GM23338 (cell line): ENCODE results near the gene STX17. TPM values are rescaled to one million over a fixed set of nuclear protein-coding genes. Genes with fewer than 3 reads are reported as not detected.

ENCODE experiments used
- ATAC-seq: fragments of 200-7000 bp; cut with Tn5 transposase; 3 replicates; pipeline ENCODE4 v1.9.1; 2020
- DNase-seq: peaks from one replicate; pipeline ENCODE4 v3.0.0-alpha.2; 2015; ENCODE audit warnings: low spot score
- H2AFZ ChIP-seq: fragments of 200-600 bp; sonication (generic); 2 replicates; pipeline ENCODE4 v1.8.0; 2016; ENCODE audit warnings: antibody characterized with exemption, mild to moderate bottlenecking, moderate library complexity
- H3F3A ChIP-seq: fragments of 200-600 bp; sonication (generic); replicated peaks from 2 replicates; pipeline ENCODE4 v1.8.0; 2017; ENCODE audit warnings: antibody characterized with exemption, mixed run types, low read depth
- H3K27ac ChIP-seq: fragments of 200-600 bp; sonication (generic); 2 replicates; pipeline ENCODE4 v1.6.1; 2016; ENCODE audit warnings: low read depth
- H3K27me3 ChIP-seq: fragments of 200-600 bp; sonication (generic); 2 replicates; pipeline ENCODE4 v1.8.0; 2016; ENCODE audit warnings: mild to moderate bottlenecking, mixed run types, moderate library complexity; ENCODE audit not compliant: insufficient read depth
- H3K36me3 ChIP-seq: fragments of 200-600 bp; sonication (generic); 2 replicates; pipeline ENCODE4 v1.8.0; 2016; ENCODE audit warnings: mild to moderate bottlenecking; ENCODE audit not compliant: insufficient read depth
- H3K4me1 ChIP-seq: fragments of 200-600 bp; sonication (generic); 2 replicates; pipeline ENCODE4 v1.8.0; 2016; ENCODE audit warnings: mild to moderate bottlenecking, moderate library complexity; ENCODE audit not compliant: insufficient read depth
- H3K4me2 ChIP-seq: fragments of 200-600 bp; sonication (generic); 2 replicates; pipeline ENCODE4 v1.7.1; 2017; ENCODE audit warnings: mixed run types
- H3K4me3 ChIP-seq: fragments of 200-600 bp; sonication (generic); 2 replicates; pipeline ENCODE4 v1.6.1; 2016; ENCODE audit warnings: mixed run types
- H3K79me2 ChIP-seq: fragments of 200-600 bp; sonication (generic); replicated peaks from 2 replicates; pipeline ENCODE4 v1.8.0; 2017; ENCODE audit warnings: mild to moderate bottlenecking; ENCODE audit not compliant: insufficient read depth
- H3K9me2 ChIP-seq: fragments of 200-600 bp; sonication (generic); 2 replicates; pipeline ENCODE4 v1.8.0; 2017; ENCODE audit not compliant: insufficient read depth
- H4K20me1 ChIP-seq: fragments of 200-600 bp; sonication (generic); replicated peaks from 2 replicates; pipeline ENCODE4 v1.8.0; 2017; ENCODE audit warnings: mild to moderate bottlenecking; ENCODE audit not compliant: insufficient read depth
- H3K27ac Mint-ChIP-seq: 2 replicates; pipeline ENCODE4 v1.8.0; 2020; ENCODE audit warnings: inconsistent platforms, mild to moderate bottlenecking, moderate library complexity, mixed read lengths
- H3K27me3 Mint-ChIP-seq: 3 replicates; pipeline ENCODE4 v1.8.0; 2022; ENCODE audit warnings: low read depth, mild to moderate bottlenecking, moderate library complexity, mixed read lengths, inconsistent platforms; ENCODE audit not compliant: insufficient read depth, poor library complexity
- H3K36me3 Mint-ChIP-seq: 3 replicates; pipeline ENCODE4 v1.8.0; 2021; ENCODE audit warnings: low read depth, mild to moderate bottlenecking, inconsistent platforms, moderate library complexity, mixed read lengths
- H3K4me1 Mint-ChIP-seq: 3 replicates; pipeline ENCODE4 v1.8.0; 2020; ENCODE audit warnings: mild to moderate bottlenecking, inconsistent platforms, mixed read lengths
- H3K4me3 Mint-ChIP-seq: 3 replicates; pipeline ENCODE4 v1.8.0; 2021; ENCODE audit warnings: moderate library complexity, mild to moderate bottlenecking, inconsistent platforms, mixed read lengths
- H3K9me3 Mint-ChIP-seq: 3 replicates; pipeline ENCODE4 v1.8.0; 2020; ENCODE audit warnings: moderate library complexity, mild to moderate bottlenecking, inconsistent platforms, mixed read lengths
- CTCF ChIP-seq, 2 experiments: fragments of 200-600 bp in 1 of 2; sonication (generic) in 1 of 2; conservative IDR thresholded peaks; 2 replicates each; pipeline versions ENCODE4 v1.5.1 to v1.6.1; 2016 to 2017; ENCODE audit warnings: antibody characterized with exemption in 2 of 2, low read depth in 2 of 2, mild to moderate bottlenecking in 2 of 2, moderate library complexity in 1 of 2
- ETS1 ChIP-seq: IDR thresholded peaks from 2 replicates; pipeline ENCODE4 v1.6.1; 2016; ENCODE audit warnings: antibody characterized with exemption
- EZH2phosphoT487 ChIP-seq: fragments of 200-600 bp; sonication (generic); IDR thresholded peaks from one replicate; pipeline ENCODE4 v1.8.1; 2018; ENCODE audit warnings: antibody characterized with exemption; ENCODE audit not compliant: unreplicated experiment
- POLR2AphosphoS5 ChIP-seq: IDR thresholded peaks from 2 replicates; pipeline ENCODE4 v1.6.1; 2016; ENCODE audit warnings: antibody characterized with exemption, low read depth
- REST ChIP-seq: IDR thresholded peaks from one replicate; pipeline ENCODE4 v1.6.1; 2018; ENCODE audit warnings: antibody characterized with exemption; ENCODE audit not compliant: unreplicated experiment
- STAT1 ChIP-seq: IDR thresholded peaks from one replicate; pipeline ENCODE4 v1.6.1; 2016; ENCODE audit warnings: antibody characterized with exemption; ENCODE audit not compliant: unreplicated experiment
- ZNF331 ChIP-seq: fragments of 250-450 bp; sonication (Bioruptor Pico); IDR thresholded peaks from 2 replicates; pipeline ENCODE4 v1.5.0; 2020; ENCODE audit warnings: low read depth, mild to moderate bottlenecking, moderate library complexity
- polyA plus RNA-seq: library from polyadenylated mRNA; unstranded; fragments of >200 nt; fragmentation: Nextera tagmentation; extraction: Ambion mirVana; gene quantifications from 2 replicates; pipeline ENCODE4 v1.2.1, GENCODE V29; 2016
- total RNA-seq: library from RNA; depleted of rRNA; stranded (reverse); fragments of >200 nt; shearing (Covaris generic); gene quantifications from 2 replicates; pipeline ENCODE4 v1.2.3, GENCODE V29; 2014; rRNA removed

Gene STX17
- total and polyA plus RNA-seq, 2 experiments from 2014 or later: 12.9 to 24.2 TPM

GRCh38 chr9:100014846-100015245 is 108.4 kb downstream of the STX17 start (continued):
- no peak for TF ChIP-seq CTCF (conservative IDR thresholded peaks at IDR 0.05; ENCODE audit: low read depth in 2 of 2)

GRCh38 chr9:100019541-100019940 is 113.1 kb downstream of the STX17 start:
- H3K27me3 Mint-ChIP-seq: no peaks in the 10 kb centered on the region
- Histone ChIP-seq H3F3A (no peaks in the 10 kb centered on the region), H3K9me2 (no peaks in the 10 kb centered on the region), H4K20me1 (no peaks in the 10 kb centered on the region), H3K4me1 (no peaks in the 10 kb centered on the region), H3K36me3 (no peaks in the 10 kb centered on the region), H3K79me2 (no peaks in the 10 kb centered on the region), H3K4me2 (no peak overlapping the region), H3K4me3 (no peak overlapping the region), H3K27ac (no peak overlapping the region), H2AFZ (no peak overlapping the region), H3K27me3 (no peaks in the 10 kb centered on the region)
- ATAC-seq (no peak), DNase-seq (no peak)
- no peak overlapping the region for H3K4me3 Mint-ChIP-seq
- no peaks in the 10 kb centered on the region for H3K4me1 Mint-ChIP-seq
- H3K9me3 Mint-ChIP-seq: no peaks in the 10 kb centered on the region
- no peak overlapping the region for H3K27ac Mint-ChIP-seq
- peaks cover 8% of the 10 kb centered on the region; the same call in 2 of the 3 replicates for H3K36me3 Mint-ChIP-seq
- TF ChIP-seq EZH2phosphoT487 (no peak), REST (no peak), POLR2AphosphoS5 (no peak), ZNF331 (no peak), ETS1 (no peak), CTCF (conservative IDR thresholded peaks at IDR 0.05; ENCODE audit: low read depth in 2 of 2) (no peak), STAT1 (no peak)

Other genes starting within 250 kb of the STX17 start
- gene NR4A3, start 84.8 kb upstream of the STX17 start, total RNA-seq: 0.17 and 0.58 TPM in 2 replicates
- 0.10 and 0.17 TPM in 2 replicates for gene NR4A3, start 84.8 kb upstream of the STX17 start, polyA plus RNA-seq
- gene ERP44, start 192.3 kb downstream of the STX17 start, total RNA-seq: 12.0 and 13.0 TPM in 2 replicates
- 18.8 and 24.1 TPM in 2 replicates for gene ERP44, start 192.3 kb downstream of the STX17 start, polyA plus RNA-seq
- gene INVS, start 192.6 kb downstream of the STX17 start, total RNA-seq: 8.7 and 12.5 TPM in 2 replicates
- 3.9 and 4.1 TPM in 2 replicates for gene INVS, start 192.6 kb downstream of the STX17 start, polyA plus RNA-seq